HG03520 (cell line): ENCODE measurements around the gene PPA1.
"Not testable (repeated sequence)": the region's sequence is repeated elsewhere in the genome, so short reads cannot be mapped to it uniquely, and the experiment has no call there.

Source experiments
- ATAC-seq: cut with Tn5 transposase; IDR thresholded peaks from one replicate; pipeline ENCODE4 v1.9.1; 2021; ENCODE audit warnings: mild to moderate bottlenecking, moderate library complexity; ENCODE audit not compliant: unreplicated experiment

PPA1 gene

GRCh38 chr10:70222340-70222794 is 10.9 kb downstream of the PPA1 start:
- ATAC-seq, result no peak

DNA sequence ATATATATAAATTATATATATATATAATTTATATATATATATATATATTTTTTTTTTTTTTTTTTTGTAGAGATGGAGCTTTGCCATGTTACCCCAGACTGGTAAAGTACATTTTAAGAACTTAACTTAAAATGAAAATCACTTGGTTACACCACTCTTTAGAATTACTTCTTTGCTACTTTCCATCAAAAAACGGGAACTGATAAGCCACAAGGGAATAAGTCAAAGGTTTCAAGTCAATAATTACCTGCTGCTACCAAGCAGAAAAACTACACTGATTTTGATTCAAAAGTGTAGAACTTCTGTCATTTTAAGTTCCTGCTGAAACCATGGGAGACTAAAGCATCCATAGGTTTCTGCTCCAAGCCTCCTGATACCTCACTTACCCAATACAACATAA is 12.2 kb downstream of the PPA1 start:
- ATAC-seq, result no peak

DNA sequence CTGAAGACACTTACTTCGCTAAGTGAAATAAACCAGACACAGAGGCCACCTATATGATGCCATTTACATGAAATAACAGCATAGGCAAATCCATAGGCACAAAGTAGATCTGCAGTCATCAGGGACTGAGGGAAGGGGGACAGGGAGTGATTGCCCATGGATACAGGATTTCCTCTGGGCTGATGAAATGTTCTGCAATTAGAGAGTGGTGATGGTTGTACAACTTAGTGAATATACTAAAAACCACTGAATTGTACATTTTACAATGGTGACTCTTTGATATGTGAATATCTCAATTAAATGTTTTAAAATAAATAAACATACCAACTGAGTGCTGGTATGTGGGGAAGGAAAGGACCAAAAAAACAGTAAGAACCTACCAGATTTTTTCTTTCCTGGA is 20.4 kb downstream of the PPA1 start:
- no peak for ATAC-seq

- ATAC-seq, result no peak
Measured at GRCh38 chr10:70212277-70212676, 21.0 kb downstream of the PPA1 start.

DNA sequence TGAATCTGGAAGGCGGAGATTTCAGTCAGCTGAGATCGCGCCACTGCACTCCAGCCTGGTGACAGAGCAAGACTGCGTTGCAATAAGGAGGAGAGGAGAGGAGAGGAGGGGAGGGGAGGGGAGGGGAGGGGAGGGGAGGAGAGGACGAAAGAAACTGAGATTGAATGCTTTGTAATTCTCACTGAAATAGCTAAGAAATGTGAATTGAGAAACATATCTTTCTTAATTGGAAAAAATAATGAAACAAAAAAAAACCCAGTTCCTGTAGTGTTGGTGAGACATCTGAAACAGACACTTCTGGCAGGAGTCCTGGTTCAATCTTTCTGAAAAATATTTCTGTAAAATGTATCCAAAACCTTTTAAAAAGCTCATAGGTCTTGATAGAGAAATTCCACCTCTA is 26.5 kb downstream of the PPA1 start:
- ATAC-seq, result no peak

DNA sequence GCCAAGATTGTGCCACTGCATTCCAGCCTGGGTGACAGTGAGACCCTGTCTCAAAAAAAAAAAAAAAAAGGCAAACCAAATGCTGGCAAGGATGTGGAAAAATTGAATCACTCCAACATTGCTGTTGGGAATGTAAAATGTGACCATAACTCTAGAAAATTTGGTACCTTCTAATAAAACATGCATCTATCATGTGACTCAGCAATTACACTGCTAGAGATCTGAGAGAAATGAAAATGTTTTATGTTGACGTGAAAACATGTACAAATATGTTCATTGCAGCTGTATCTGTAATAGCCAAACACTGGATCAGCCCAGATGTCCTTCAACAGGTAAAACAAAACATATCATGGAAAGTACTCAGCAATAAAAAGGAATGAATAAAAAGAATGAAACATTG is 32.1 kb downstream of the PPA1 start:
- no peak for ATAC-seq

- ATAC-seq, result no peak
Measured at GRCh38 chr10:70198696-70199466, 34.3 kb downstream of the PPA1 start.

DNA sequence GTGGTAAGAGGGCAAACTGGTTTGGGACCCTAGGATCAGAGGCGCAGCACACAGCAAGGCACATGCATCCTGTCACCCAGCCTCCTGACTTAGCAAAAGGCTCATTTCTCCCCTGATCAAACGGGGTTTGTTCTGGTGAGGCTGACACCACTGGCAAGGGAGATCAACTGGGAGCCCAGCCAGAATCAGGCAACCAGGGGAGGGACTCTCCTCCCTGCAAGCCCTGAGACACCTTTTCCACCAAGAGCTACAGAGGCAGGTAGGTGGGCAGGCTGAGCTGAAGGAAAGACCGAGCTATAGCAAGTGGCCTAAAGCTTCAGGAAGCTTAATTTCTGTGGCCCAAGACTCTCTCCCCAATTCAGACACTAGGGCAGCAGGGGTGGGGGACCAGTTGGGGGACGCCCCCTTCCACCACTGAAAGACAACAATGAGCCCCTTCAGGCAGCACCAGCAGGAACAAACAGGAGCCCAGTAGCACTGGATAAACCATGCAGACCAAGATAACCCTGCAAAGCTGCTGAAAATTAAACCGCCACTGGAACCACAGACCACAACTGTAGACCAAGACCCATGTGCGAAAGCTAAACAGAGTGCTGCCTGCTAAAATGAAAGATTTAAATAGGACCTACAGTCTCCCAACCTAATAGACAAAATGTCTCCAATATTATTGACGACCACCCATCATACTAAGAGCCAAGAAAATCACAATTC is 35.8 kb downstream of the PPA1 start:
- no peak for ATAC-seq

GRCh38 chr10:70193391-70193844 is 39.8 kb downstream of the PPA1 start:
- no peak for ATAC-seq

DNA sequence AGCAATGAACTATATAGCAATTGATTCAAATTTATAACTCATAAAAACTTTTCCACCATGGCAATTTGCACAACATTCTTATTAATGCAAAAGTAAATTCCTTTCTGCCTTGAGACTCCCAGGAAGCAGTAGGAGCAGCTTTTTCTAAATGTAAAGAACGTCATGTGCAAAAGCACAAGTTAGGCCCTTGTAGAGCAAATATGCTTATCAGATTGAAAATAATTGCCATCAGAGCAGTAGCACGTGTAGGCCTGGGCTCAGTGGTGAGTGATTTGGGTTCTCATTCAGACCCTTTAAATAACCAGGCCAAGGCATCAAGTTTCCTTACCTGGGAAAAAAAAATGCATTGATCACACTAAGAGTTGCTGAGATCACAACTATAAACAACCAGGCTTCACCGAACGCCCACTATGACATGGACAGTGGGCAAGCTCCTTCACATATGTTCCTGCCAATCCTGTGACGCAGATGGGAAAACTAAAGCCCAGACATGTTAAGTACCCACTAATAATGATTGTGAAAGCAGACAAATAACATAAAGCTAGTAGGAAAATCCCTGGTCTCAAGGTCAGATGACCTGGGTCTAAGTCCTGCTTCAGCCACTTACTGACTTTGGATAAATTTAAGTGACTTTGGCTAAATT is 40.8 kb downstream of the PPA1 start:
- ATAC-seq, result no peak

DNA sequence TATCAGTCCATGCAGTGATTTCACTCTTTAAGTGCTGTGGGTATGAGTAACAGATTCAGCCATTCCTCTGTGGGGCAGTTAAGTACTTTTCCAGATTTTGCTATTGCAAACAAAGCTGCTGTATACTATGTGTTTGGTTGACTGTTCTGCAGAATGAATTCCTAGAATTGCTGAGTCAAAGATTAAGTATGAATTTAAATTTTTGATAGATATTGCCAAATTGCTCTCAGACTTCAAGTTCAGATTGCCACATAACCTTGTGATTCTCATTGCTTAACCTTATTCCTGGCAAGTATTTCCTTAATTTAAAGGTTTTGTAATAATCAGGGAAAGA is 41.3 kb downstream of the PPA1 start:
- ATAC-seq, result no peak

GRCh38 chr10:70191161-70191971 is 41.9 kb downstream of the PPA1 start:
- ATAC-seq, result no peak

DNA sequence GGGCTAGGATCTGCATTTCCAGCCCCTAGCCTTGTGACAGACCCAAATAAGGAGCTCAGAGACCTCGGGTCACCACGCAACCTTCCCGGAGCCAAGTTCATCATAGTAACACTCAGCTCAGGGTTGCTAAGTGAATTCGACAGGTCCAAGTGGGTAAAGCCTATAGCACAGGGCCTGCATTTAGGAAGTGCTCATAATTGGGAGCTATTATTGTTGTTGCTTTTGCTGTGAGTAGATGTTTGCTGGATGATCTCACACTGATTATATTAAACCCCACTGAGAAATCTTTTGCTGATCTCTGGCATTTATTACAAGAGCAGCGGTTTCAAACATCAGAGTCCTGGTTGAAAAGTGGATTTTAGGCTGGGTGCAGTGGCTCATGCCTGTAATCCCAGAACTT is 42.6 kb downstream of the PPA1 start:
- ATAC-seq, result no peak

DNA sequence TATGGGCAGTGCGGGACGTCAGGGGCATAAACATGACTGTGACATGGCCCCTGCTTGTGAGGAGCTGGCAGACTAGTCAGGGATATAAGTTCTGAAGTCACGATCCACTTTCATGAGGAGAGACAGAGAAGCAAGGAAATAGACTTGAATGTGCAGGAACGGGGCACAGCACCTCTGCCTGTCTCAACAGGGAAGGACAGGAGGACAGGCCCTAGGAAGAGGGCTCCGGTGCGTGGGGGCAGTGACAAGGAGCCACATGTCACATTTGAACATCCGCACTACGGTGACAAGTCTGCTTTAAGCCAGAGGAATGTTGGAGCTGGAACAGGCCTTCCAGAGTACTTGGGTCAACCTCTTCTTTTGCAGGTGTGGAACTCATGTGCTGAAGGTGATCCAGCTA is 43.1 kb downstream of the PPA1 start:
- no peak for ATAC-seq

DNA sequence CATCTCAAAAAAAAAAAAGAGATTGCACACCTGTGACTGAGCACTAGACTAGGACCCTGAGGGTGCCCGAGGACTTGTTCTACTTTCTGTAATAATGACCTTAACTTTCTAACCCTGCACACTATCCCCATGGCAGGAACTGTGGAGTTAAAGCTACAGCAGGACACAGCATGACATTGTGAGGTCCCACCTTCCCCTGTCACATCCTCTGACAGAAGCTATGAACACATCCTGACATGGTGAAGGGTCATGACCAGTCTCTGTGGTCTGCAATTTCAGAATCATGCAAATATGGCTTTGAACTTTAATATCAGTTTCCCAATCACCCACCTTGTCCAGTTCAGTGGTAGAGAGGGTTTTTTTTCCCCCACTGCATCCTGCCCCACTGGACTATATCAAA is 44.5 kb downstream of the PPA1 start:
- no peak for ATAC-seq

- ATAC-seq, result no peak
Measured at GRCh38 chr10:70186571-70186970, 46.7 kb downstream of the PPA1 start.

DNA sequence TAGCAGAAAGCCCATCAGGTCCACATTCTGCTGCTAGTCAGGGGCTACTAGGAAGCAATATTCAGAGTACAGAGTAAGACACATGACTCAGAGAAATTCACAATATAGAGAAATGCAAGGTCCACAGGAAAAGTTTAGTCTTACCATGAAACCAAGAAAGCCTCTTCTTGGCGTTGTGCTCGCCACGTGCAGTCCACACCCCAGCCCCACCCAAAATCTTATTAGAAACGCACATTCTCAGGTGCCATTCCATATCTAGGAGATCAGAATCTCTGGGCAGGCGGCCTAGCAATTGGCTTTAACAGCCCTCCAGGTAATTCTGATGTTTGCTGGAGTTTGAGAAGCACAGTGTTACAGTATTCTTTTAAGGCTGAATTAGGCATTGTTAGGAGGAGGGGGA is 47.1 kb downstream of the PPA1 start:
- no peak for ATAC-seq

DNA sequence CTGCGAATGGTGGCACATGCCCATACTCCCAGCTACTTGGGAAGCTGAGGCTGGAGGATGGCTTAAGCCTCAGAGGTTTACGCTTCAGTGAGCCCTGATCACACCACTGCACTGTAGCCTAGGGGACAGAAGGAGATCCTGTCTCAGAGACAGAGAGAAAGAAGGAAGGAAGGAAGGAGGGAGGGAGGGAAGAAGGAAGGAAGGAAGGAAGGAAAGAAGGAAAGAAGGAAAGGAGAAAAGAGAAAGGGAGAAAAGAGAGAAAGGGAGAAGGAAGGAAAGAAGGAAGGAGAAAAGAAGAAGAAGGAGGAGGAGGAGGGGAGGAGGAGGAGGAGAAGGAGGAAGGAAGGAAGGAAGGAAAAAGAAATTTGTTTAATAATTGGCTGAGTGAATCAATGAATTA is 49.9 kb downstream of the PPA1 start:
- ATAC-seq, result no peak

- not testable (repeated sequence) for ATAC-seq
Measured at GRCh38 chr10:70179209-70179608, 54.0 kb downstream of the PPA1 start.

- no peak for ATAC-seq
Measured at GRCh38 chr10:70178139-70178725, 55.0 kb downstream of the PPA1 start.

- ATAC-seq, result no peak
Measured at GRCh38 chr10:70176441-70176840, 56.8 kb downstream of the PPA1 start.
